Fibroblast of mammary gland (primary cell): ENCODE data around the gene CACNA2D2.

ENCODE experiments used
- DNase-seq: peaks from one replicate; pipeline ENCODE4 v3.0.0-alpha.2; 2010; ENCODE audit warnings: low read depth
- H3K4me3 ChIP-seq: 2 replicates; pipeline ENCODE4 v1.5.1; 2011; ENCODE audit warnings: low read depth, mild to moderate bottlenecking, low read length, moderate library complexity; ENCODE audit not compliant: control insufficient read depth
- CTCF ChIP-seq: conservative IDR thresholded peaks from 2 replicates; pipeline ENCODE4 v1.5.1; 2011; ENCODE audit warnings: low read depth, low read length, inconsistent platforms; ENCODE audit not compliant: control insufficient read depth, insufficient read depth

The CACNA2D2 gene

DNA sequence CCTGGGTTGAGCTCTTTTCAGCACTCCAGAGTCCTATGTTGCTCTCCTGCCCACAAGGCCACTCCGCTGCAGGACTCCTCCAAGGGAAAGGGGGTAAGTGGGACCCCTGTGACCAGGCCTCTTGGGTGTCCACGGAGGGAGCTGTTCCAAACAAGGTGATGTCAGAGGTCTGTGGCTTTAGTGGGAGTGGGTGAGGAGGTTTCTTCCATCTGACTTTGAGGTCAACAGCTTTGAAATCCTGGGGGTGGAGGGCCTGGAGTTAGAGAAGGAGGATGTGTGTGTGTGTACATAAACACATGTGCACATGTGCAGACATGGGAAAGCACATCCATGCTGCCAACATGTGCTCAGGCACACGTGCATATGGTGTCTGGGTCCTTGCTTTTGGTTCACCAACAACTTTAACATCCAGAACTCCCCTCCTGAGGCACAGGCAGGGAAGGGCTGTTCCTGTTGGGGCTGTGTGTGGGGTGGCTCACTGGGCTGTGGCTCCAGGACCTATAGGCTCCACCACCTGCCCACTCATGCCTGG, 92.8 kb downstream of the CACNA2D2 start:
- TF ChIP-seq CTCF: no peak
- DNase-seq: no peak
- no peak overlapping the region for H3K4me3 ChIP-seq

GRCh38 chr3:50410185-50410584, 93.2 kb downstream of the CACNA2D2 start:
- no peak overlapping the region for H3K4me3 ChIP-seq
- TF ChIP-seq CTCF: no peak
- no peak for DNase-seq

GRCh38 chr3:50408443-50408944, 94.9 kb downstream of the CACNA2D2 start:
- no peak for TF ChIP-seq CTCF
- no peak overlapping the region for H3K4me3 ChIP-seq
- DNase-seq: no peak

- DNase-seq: no peak
- no peak for TF ChIP-seq CTCF
- H3K4me3 ChIP-seq: no peak overlapping the region
Measured at GRCh38 chr3:50406487-50406886, 96.9 kb downstream of the CACNA2D2 start.

DNA sequence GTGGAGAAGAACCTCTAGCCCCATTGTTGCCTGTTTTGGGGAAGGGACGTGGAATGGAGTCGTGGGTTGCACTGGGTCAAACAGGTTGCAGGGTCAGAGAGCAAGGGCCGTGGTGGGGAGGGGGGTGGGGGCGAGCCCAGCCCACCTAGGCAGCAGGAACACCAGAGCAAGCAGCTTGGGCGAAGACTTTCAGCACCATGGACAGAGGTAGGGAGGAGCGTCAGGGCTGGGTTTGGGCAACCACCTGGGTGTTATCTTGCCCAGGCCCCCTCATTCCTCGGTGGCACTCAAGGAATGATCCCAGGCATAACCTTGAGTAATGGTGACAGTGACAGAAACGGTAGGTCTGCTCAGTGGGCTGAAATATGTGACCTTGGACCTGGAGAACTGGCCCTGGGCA, 98.2 kb downstream of the CACNA2D2 start:
- TF ChIP-seq CTCF: no peak
- peak; percentile 10 for DNase-seq

DNA sequence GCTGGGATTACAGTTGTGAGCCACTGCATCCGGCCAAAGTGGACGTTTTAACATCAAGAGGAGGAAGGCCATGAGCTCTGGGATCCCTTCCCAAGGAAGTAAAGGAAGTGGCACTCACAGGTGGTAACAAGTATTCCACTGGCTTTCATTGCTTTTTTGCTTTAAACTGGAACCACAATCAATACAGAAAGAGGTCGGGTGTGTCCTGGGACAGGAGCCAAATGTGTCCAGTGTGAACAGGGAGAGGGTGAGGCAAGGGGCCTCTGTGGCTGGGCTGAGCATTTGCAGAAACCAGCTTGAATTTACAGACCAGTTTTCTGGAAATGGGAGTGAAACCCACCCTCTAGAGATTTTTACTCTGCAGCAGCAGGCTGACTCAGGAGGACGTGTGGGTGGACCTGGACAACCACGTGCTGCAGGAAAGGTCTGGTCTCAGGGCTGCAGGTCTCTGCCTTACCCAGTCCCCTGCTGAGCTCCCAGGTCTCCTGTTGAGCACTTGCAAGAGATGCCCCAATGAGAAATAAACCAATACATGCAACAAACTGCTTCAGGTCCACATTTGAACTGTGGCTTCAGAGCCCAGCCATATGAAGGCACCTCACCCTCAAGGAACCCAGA, 101.3 kb downstream of the CACNA2D2 start:
- H3K4me3 ChIP-seq: no peak overlapping the region
- DNase-seq: no peak
- TF ChIP-seq CTCF: no peak

More for the DNA sequence above, 98.2 kb downstream of the CACNA2D2 start:
- no peak overlapping the region for H3K4me3 ChIP-seq
